Esophagus squamous epithelium (tissue), 5 donors: ENCODE data around the gene ZNF487. TPM values are rescaled to one million over a fixed set of nuclear protein-coding genes. Genes with fewer than 3 reads are reported as not detected.
"Not testable (repeated sequence)": the region's sequence is repeated elsewhere in the genome, so short reads cannot be mapped to it uniquely, and the experiment has no call there.

Source experiments
- DNase-seq: peaks from one replicate; lab custom pipeline; 2025; lab: John Stamatoyannopoulos, UW
- H3K27ac ChIP-seq, 4 donors: fragments of 200-600 bp; sonication (generic); one replicate each; pipeline ENCODE4 v1.5.1; 2016 to 2019; ENCODE audit warnings: mild to moderate bottlenecking in 1 of 4
- H3K27me3 ChIP-seq, 4 donors: fragments of 200-600 bp; sonication (generic); 1 replicate in 3 of 4; 2 replicates in 1 of 4; pipeline versions ENCODE4 v1.5.1 to v1.6.0; 2017 to 2021; ENCODE audit warnings: antibody characterized with exemption in 1 of 4
- H3K36me3 ChIP-seq, 3 donors: fragments of 200-600 bp; sonication (generic); one replicate each; pipeline ENCODE4 v1.5.1; 2016 to 2019
- H3K4me1 ChIP-seq, 3 donors: fragments of 200-600 bp; sonication (generic); one replicate each; pipeline ENCODE4 v1.5.1; 2017 to 2019
- H3K4me3 ChIP-seq, 4 donors: fragments of 200-600 bp; sonication (generic); 1 replicate in 3 of 4; 2 replicates in 1 of 4; pipeline ENCODE4 v1.5.1; 2016 to 2019; ENCODE audit warnings: mild to moderate bottlenecking in 2 of 4, moderate library complexity in 1 of 4
- H3K9me3 ChIP-seq, 3 donors: fragments of 200-600 bp; sonication (generic); one replicate each; pipeline ENCODE4 v1.5.1; 2016 to 2019
- CTCF ChIP-seq, 6 experiments: fragments of 450-650 bp in 4 of 6; fragments of 200-600 bp in 2 of 6; sonication (generic) in 2 of 6; IDR thresholded peaks; one replicate each; pipeline ENCODE4 v1.5.1; 2016 to 2019; ENCODE audit warnings: antibody characterized with exemption in 6 of 6, mild to moderate bottlenecking in 4 of 6, moderate library complexity in 4 of 6
- POLR2A ChIP-seq, 4 donors: fragments of 450-650 bp; IDR thresholded peaks; one replicate each; pipeline ENCODE4 v1.6.1; 2017; ENCODE audit warnings: antibody characterized with exemption in 4 of 4, mild to moderate bottlenecking in 4 of 4, moderate library complexity in 3 of 4
- WGBS, 2 donors: methylation state at CpG; one replicate each; pipeline ENCODE4 v1.1.5; 2018; 5-methylcytosine and 5-hydroxymethylcytosine counted together
- intact Hi-C: fragments of 100-400 bp; cut with DNase I; formaldehyde crosslinking; loops from one replicate; pipeline ENCODE4 v1.15.0; 2022
- total RNA-seq, 4 donors: library from RNA; depleted of rRNA; stranded (reverse); fragments of >200 nt; gene quantifications; one replicate each; pipeline ENCODE4 v1.1.0, GENCODE V29; 2016
- donor health status: DM: yes; HTN: yes; CAD: no.

Gene ZNF487
- total RNA-seq, 4 donors from 2014 or later = 1.7 to 4.6 (median 4.2) TPM

- peak; percentile 24 for DNase-seq
- H3K27me3 ChIP-seq = no peaks in the 10 kb centered on the region
- TF ChIP-seq CTCF (IDR thresholded peaks at IDR 0.05) (no peak), POLR2A (IDR thresholded peaks at IDR 0.05) (peak in 2 of 4 donors; percentile 63 to 69)
- H3K9me3 ChIP-seq = no peaks in the 10 kb centered on the region
- peaks cover 0 to 35% (median 5%) of the 10 kb centered on the region in 3 donors for H3K4me1 ChIP-seq
- 0 to 4% methylated on average over 9 to 36 of the region's 63 CpGs for WGBS, 2 donors
- no peaks in the 10 kb centered on the region for H3K36me3 ChIP-seq
- peak overlapping the region; percentile 46 to 73 (median 58) for H3K4me3 ChIP-seq
- intact Hi-C loops = no loop called here
- peak overlapping the region; percentile 85 to 98 (median 92) for H3K27ac ChIP-seq
These were observed 16.3 kb upstream of the ZNF487 start for GRCh38 chr10:43420369-43421200.

- intact Hi-C loops = no loop called here
These were observed 15.8 kb upstream of the ZNF487 start for GRCh38 chr10:43421201-43421507.

GRCh38 chr10:43421519-43421918, 15.4 kb upstream of the ZNF487 start:
- DNase-seq = no peak
- H3K9me3 ChIP-seq = no peaks in the 10 kb centered on the region
- peak overlapping the region in 2 of 4 donors; percentile 65 to 73 for H3K4me3 ChIP-seq
- H3K27ac ChIP-seq = peak overlapping the region; percentile 85 to 98 (median 92)
- H3K36me3 ChIP-seq = no peaks in the 10 kb centered on the region
- WGBS, 2 donors = 76 to 83% methylated on average over 6 of the region's 6 CpGs
- TF ChIP-seq POLR2A (IDR thresholded peaks at IDR 0.05) (no peak), CTCF (IDR thresholded peaks at IDR 0.05) (no peak)
- no peaks in the 10 kb centered on the region for H3K27me3 ChIP-seq
- peaks cover 0 to 35% (median 5%) of the 10 kb centered on the region in 3 donors for H3K4me1 ChIP-seq
- intact Hi-C loops = no loop called here

More at GRCh38 chr10:43421201-43421507, 15.8 kb upstream of the ZNF487 start:
- no peak for DNase-seq
- Histone ChIP-seq H3K4me1 (peaks cover 0 to 35% (median 5%) of the 10 kb centered on the region in 3 donors), H3K27ac (peak overlapping the region; percentile 85 to 98 (median 92)), H3K36me3 (no peaks in the 10 kb centered on the region), H3K27me3 (no peaks in the 10 kb centered on the region), H3K9me3 (no peaks in the 10 kb centered on the region), H3K4me3 (peak overlapping the region; percentile 46 to 73 (median 58))
- no peak for TF ChIP-seq POLR2A (IDR thresholded peaks at IDR 0.05)
- no peak for TF ChIP-seq CTCF (IDR thresholded peaks at IDR 0.05)
- 25 to 32% methylated on average over 4 of the region's 4 CpGs for WGBS, 2 donors

- DNase-seq, H3K36me3 ChIP-seq, H3K4me3 ChIP-seq, H3K9me3 ChIP-seq, H3K27me3 ChIP-seq, intact Hi-C loops: not testable (repeated sequence)
- 58 to 75% methylated on average over 4 of the region's 4 CpGs for WGBS, 2 donors
- peaks cover 0 to 35% (median 5%) of the 10 kb centered on the region in 3 donors for H3K4me1 ChIP-seq
- H3K27ac ChIP-seq = peak overlapping the region; percentile 85 to 98 (median 92)
These were observed 15.0 kb upstream of the ZNF487 start for GRCh38 chr10:43421944-43422343.

GRCh38 chr10:43424416-43424815, 12.5 kb upstream of the ZNF487 start:
- no peak for TF ChIP-seq CTCF (IDR thresholded peaks at IDR 0.05)
- no peak for TF ChIP-seq POLR2A (IDR thresholded peaks at IDR 0.05)
- H3K4me3 ChIP-seq = no peak overlapping the region
- H3K4me1 ChIP-seq = peaks cover 0 to 23% (median 5%) of the 10 kb centered on the region in 3 donors
- no peaks in the 10 kb centered on the region for H3K9me3 ChIP-seq
- intact Hi-C loops = no loop called here
- H3K27me3 ChIP-seq = no peaks in the 10 kb centered on the region
- no peak overlapping the region for H3K27ac ChIP-seq
- H3K36me3 ChIP-seq = no peaks in the 10 kb centered on the region
- WGBS, 2 donors = 50 to 67% methylated on average over 6 of the region's 6 CpGs
- DNase-seq = no peak

GRCh38 chr10:43426476-43426875, 10.4 kb upstream of the ZNF487 start:
- DNase-seq, H3K27ac ChIP-seq, intact Hi-C loops, H3K27me3 ChIP-seq, H3K4me1 ChIP-seq, H3K36me3 ChIP-seq, H3K9me3 ChIP-seq, H3K4me3 ChIP-seq: not testable (repeated sequence)
- 80 to 93% methylated on average over 6 to 12 of the region's 12 CpGs for WGBS, 2 donors
